Right ventricle myocardium superior (tissue), 1 donor: ENCODE data around the gene SIAH2. TPM values are rescaled to one million over a fixed set of nuclear protein-coding genes. Genes with fewer than 3 reads are reported as not detected.
"Not testable (repeated sequence)": the region's sequence is repeated elsewhere in the genome, so short reads cannot be mapped to it uniquely, and the experiment has no call there.

Experiments used
- ATAC-seq: fragments of 200-7000 bp; cut with Tn5 transposase; one replicate; pipeline ENCODE4 v1.9.1; 2020; ENCODE audit warnings: mild to moderate bottlenecking; ENCODE audit not compliant: poor library complexity
- DNase-seq: peaks from one replicate; pipeline ENCODE4 v3.0.0-alpha.2; 2020
- intact Hi-C: fragments of 100-400 bp; cut with DNase I; formaldehyde crosslinking; loops from one replicate; pipeline ENCODE4 v1.11.2; 2022
- long read RNA-seq: library from polyadenylated mRNA; unstranded; transcript quantifications from one replicate; pipeline ENCODE4 v2.0.0, GENCODE V29; 2021
- total RNA-seq: library from RNA; stranded (reverse); fragmentation: NEBNext Ultra II Directional; extraction: Animal tissue kit (Norgen Biotek cat#: 25700); gene quantifications from one replicate; pipeline ENCODE4 v1.2.1, GENCODE V29; 2021
- donor health status: DM: no; HTN: yes; CAD: no; lungs with severe emphysema.

SIAH2 gene, protein sequence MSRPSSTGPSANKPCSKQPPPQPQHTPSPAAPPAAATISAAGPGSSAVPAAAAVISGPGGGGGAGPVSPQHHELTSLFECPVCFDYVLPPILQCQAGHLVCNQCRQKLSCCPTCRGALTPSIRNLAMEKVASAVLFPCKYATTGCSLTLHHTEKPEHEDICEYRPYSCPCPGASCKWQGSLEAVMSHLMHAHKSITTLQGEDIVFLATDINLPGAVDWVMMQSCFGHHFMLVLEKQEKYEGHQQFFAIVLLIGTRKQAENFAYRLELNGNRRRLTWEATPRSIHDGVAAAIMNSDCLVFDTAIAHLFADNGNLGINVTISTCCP
- 18.2 TPM for total RNA-seq
- long read RNA-seq, transcript SIAH2-201 (2 exons, 2,517 nt), result major isoform, 137 of 142 reads
- long read RNA-seq, partial matches to known transcripts, result 2 of 142 reads
- long read RNA-seq, other reads (novel, unspliced or antisense), result 3 of 142 reads

DNA sequence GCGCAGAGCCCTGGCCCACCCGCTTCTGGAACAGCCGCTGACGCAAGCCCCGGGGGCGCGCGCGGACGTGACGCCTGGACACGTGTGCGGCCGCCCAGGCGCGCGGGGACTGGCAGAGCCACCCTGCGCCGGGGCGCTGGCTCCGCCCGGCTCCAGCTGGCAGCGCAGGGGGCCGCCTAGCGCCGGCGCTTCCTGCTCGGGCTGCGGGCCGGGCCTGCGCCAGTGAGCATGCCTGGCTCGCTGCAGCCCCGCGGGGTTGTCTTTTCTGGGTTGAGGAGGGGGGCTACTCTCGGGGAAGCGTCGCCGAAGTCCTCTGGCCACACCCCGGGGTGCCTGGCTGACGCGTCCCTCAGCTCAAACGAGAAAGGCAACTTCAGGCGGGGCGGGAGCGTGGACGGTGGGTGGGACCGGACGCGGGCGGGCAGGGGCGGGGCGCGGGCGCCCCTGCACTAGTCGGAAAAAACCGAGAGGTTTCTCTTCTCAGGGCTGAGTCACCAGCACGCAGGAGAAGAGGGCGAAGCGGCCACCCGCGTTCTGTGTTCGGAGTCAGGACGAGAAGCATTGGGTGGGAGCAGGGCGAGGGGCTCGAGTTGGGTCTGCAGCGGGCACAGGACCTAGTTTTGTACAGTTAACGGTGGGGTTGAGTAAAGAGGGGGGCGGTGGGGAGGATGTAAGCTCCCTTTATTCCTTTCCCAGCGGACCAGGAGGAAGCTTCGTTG, at the start of gene SIAH2:
Gene SIAH2 (minus strand): TSS at position 48 of the 719 bp plus-strand sequence. CDS start 320 bp downstream, outside the sequence.
- ATAC-seq (peak; percentile 94), DNase-seq (peak; percentile 95)
- intact Hi-C loops, result loop anchor here (5.0 kb wide), 1 partner anchor 36 kb away; no protein-coding TSS in a partner anchor

DNA sequence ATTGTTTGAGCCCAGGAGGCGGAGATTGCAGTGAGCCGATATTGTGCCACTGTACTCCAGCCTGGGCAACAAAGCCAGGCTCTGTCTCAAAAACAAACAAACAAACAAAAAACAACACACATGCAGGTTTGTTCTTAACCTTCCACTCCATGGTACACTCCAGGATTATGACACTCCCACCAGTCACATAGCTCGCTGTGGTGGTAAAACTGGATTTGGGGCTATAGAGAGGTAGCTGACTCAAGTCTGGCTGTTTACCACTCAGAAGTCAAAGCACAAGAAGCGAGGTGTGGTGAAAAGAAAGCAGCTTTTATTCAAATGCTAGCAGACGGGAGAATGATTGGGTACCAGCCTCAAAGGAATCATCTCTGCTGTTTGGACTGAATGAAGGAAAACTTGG, 49.0 kb upstream of the SIAH2 start:
- intact Hi-C loops, result no loop called here
- ATAC-seq (no peak), DNase-seq (no peak)

- intact Hi-C loops, result no loop called here
- DNase-seq (no peak), ATAC-seq (no peak)
Observed at GRCh38 chr3:150810641-150811040, 47.7 kb upstream of the SIAH2 start.

DNA sequence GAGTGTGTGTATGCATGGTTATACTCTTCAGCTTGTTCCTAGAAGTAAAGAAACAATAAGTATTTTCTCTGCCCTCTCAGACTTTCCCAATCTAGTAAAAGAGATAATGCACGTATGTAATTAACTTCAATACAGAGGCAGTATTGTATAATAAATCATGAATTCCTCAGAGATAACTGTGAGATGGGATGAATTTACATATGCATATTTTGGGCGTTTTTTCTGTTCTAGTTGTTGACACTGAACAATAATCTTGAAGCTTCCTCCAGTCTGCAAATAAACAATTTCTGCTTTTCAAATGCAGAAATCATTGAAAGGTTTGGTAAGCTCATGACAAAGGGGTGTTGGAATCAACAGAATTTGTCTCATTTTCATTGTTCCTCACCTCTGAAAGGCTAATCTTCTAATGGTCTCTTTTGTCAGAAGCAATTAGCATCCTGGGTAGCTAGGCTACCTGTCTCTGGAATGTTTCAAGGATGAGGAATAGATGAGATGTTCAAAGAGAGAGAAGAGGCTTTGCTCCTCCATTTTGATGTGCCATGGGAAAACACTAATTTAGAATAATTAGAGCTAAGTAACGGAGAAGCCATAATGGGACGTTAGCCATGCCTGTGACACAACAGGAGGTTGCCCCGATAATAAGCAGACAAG, 43.3 kb upstream of the SIAH2 start:
- DNase-seq, result no peak
- intact Hi-C loops, result no loop called here

DNA sequence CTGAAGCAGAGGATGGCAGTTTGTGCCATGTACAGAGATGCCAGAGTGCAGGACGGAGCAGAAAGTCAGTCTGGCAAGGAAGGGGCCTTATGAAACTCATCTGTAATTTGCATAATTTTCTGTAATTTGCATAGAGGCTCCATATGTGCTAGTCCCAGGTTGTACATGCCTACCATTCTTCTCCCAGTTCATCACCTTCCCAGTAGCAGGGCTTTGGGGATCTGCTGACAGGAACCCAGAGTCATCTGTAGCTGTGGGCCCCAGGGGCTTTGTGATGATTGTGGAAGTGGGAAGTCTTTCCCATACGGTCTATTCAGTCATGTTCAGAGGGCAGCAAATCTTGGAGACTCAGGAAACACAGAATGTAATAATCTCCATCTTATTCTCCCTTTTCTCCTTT, 42.4 kb upstream of the SIAH2 start:
- no peak for DNase-seq
- ATAC-seq, result no peak
- intact Hi-C loops, result no loop called here

More for the DNA sequence above, 43.3 kb upstream of the SIAH2 start:
- no peak for ATAC-seq

DNA sequence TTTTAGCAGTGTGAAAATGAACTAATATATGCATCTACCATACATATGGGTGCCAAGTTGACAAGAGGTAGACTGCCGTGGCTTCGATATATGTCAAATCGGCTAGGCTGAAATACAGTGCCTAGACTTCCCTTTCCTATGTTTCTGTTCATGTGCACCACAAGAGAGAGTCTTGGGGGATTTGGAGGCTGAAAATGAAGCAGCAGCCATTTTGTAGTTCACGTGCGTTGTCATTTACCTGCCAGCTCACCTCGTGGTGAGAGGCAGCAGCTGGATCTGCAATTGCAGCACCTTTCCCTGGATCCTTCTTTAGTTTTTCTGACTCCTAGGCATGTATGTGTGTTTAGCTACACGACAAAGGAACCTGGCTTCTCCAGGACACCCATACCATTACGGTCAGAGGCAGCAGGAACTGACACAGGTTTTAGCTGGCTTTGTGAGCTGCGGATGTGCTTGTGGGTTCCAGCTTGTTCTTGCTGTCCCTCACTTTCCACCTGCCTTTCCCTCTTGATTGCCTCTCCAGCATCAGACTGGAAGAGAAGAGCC, 40.5 kb upstream of the SIAH2 start:
- no peak for DNase-seq
- intact Hi-C loops, result no loop called here
- no peak for ATAC-seq

DNA sequence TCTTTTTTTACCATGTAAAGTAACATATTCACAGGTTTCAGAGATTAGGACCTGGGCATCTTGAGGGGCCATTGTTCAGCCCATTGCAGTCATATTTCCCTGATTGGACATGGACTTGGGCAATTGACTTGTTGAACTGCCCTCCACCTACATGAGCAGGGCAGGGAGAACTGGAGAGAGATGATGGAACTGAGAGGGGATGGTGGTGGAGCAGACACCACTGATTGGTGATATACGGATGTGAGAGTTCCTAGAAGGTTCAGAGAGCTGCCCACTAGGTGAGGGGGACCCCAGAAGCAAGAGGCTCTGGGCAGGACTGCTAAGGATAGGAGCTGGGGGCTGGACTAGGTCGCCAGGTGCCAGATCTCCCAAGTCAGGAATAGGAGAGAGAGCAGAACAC, 37.8 kb upstream of the SIAH2 start:
- ATAC-seq (no peak), DNase-seq (no peak)
- intact Hi-C loops, result no loop called here

GRCh38 chr3:150798122-150798618, 35.2 kb upstream of the SIAH2 start:
- intact Hi-C loops, result no loop called here
- no peak for DNase-seq
- ATAC-seq, result no peak

- ATAC-seq, result no peak
- DNase-seq, result no peak
- intact Hi-C loops, result no loop called here
Observed at GRCh38 chr3:150797155-150797554, 34.2 kb upstream of the SIAH2 start.

- intact Hi-C loops, result not testable (repeated sequence)
Observed at GRCh38 chr3:150796527-150796926, 33.6 kb upstream of the SIAH2 start.

DNA sequence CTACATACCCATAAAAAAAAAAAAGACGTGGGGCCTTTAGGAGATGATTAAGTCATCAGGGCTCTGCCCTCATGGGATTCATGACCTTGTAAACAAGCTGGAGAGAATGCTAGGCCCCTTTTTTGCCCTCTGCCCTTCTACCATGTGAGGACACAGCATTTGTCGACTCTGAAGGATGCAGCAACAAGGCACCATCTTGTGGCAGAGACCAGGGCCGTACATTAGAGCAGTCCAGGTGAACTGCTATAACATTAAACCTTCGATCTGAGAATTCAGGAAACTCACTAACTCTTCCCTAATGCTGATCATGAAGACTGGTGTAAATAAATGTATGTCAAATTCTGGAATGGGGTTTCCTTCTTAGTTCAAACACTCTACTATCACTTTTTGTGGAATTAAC, 30.7 kb upstream of the SIAH2 start:
- DNase-seq (no peak), ATAC-seq (no peak)
- intact Hi-C loops, result no loop called here

More at GRCh38 chr3:150796527-150796926, 33.6 kb upstream of the SIAH2 start:
- not testable (repeated sequence) for ATAC-seq, DNase-seq

GRCh38 chr3:150790629-150791028, 27.7 kb upstream of the SIAH2 start:
- ATAC-seq (no peak), DNase-seq (no peak)
- intact Hi-C loops, result no loop called here

DNA sequence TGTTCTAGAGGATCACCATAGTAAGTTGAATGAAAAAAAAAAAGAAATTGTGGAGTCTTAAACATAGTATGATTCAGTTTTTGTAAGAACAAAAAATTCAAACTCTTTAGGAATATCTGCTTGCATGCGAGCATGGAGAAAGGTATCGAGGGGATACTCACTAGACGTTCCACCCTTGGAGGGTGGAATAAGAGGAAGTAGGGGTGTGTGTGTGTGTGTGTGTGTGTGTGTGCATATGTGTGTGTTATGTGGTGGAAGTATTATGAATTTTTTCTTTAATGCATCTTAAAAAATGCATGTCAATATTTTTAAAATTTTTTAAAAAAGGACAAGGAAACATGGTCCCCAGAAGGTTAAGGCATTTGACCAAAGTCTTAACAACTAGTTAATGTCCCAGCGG, 26.5 kb upstream of the SIAH2 start:
- ATAC-seq (no peak), DNase-seq (no peak)
- intact Hi-C loops, result loop anchor here (2.0 to 10.0 kb wide), 2 partner anchors 65 to 357 kb away; no protein-coding TSS in a partner anchor

DNA sequence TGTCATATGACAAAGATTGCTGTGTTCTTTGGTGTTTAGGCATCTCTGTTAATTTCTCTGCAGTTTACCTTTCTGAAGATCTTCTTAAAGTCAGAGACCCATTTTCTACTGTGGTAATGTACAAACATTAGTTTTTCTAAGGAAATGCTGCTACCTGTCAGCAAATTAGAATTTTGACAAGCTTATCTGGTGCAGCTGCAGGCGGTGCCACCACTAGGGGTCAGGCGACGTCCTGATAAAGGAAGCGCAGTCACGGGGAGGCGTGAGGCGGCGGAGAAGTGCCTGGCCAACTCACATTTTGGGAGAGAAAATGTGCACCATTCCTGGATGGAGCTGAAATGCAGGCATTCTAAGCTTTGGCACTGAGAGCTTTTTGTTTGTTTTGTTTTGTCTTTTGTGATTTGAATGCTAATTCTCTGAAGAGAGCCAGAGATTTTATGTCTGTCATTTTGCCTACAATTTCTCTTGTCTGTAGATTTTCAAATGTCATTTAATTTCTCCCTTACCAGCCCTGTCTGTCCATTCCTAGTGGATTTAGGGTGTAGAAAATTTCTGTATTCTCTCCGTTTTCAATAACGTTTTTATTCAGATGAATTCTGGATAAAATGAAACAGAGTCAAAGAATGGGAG, 24.9 kb upstream of the SIAH2 start:
- intact Hi-C loops, result loop anchor here (2.0 to 10.0 kb wide), 2 partner anchors 63 to 359 kb away; no protein-coding TSS in a partner anchor
- DNase-seq (peak; percentile 92), ATAC-seq (peak; percentile 92)

GRCh38 chr3:150786791-150787190, 23.8 kb upstream of the SIAH2 start:
- intact Hi-C loops, result loop anchor here (10.0 kb wide), 1 partner anchor 62 kb away; no protein-coding TSS in a partner anchor
- ATAC-seq, result no peak
- DNase-seq, result no peak

- DNase-seq, result no peak
- no peak for ATAC-seq
- intact Hi-C loops, result loop anchor here (10.0 kb wide), 1 partner anchor 60 kb away; no protein-coding TSS in a partner anchor
Observed at GRCh38 chr3:150784747-150785125, 21.8 kb upstream of the SIAH2 start.

DNA sequence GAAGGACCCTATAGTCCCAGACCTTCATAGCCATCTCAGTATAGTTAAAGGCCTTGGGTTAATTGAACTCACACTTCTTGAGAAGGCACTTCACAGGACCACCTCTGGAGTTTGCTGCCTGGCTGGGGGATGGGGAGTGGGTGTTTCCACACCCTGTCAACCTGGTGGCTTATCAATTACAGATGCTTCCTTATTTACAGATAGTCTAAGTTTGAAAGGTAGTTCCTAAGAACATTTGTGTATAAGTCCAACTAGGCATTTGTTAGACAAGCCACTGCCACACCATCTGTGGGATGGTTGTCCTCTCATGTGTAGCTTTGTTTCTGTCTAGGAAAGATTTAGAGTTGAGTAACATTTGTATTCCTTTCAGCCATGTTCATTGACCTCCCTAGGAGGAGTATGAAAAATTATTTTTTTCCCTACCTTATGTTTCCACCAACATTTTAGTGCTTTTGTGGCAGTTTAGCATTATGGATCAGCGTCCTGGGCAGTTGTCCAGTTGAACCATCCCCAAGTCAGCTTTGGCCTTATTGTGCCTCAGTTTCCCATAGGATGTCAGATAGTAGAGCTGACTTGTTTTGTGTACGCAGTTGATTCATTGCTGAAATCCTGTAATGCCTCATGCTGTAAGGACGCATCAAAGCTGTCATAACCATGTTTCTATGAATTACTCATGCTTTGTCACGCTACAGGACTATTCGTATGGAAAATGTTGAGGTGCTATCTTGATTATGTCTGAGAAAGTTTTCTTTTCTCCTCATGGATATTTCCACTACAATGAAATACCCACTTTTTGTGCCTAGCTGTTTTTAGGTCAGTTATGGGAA, 21.2 kb upstream of the SIAH2 start:
- DNase-seq (no peak), ATAC-seq (no peak)
- intact Hi-C loops, result loop anchor here (10.0 kb wide), 1 partner anchor 59 kb away; no protein-coding TSS in a partner anchor
